GM23338 (cell line): ENCODE results near the gene DCTN2. TPM values are rescaled to one million over a fixed set of nuclear protein-coding genes. Genes with fewer than 3 reads are reported as not detected.

Source experiments
- ATAC-seq: fragments of 200-7000 bp; cut with Tn5 transposase; 3 replicates; pipeline ENCODE4 v1.9.1; 2020
- DNase-seq: peaks from one replicate; pipeline ENCODE4 v3.0.0-alpha.2; 2015; ENCODE audit warnings: low spot score
- H2AFZ ChIP-seq: fragments of 200-600 bp; sonication (generic); 2 replicates; pipeline ENCODE4 v1.8.0; 2016; ENCODE audit warnings: antibody characterized with exemption, mild to moderate bottlenecking, moderate library complexity
- H3F3A ChIP-seq: fragments of 200-600 bp; sonication (generic); replicated peaks from 2 replicates; pipeline ENCODE4 v1.8.0; 2017; ENCODE audit warnings: antibody characterized with exemption, mixed run types, low read depth
- H3K27ac ChIP-seq: fragments of 200-600 bp; sonication (generic); 2 replicates; pipeline ENCODE4 v1.6.1; 2016; ENCODE audit warnings: low read depth
- H3K27me3 ChIP-seq: fragments of 200-600 bp; sonication (generic); 2 replicates; pipeline ENCODE4 v1.8.0; 2016; ENCODE audit warnings: mild to moderate bottlenecking, mixed run types, moderate library complexity; ENCODE audit not compliant: insufficient read depth
- H3K36me3 ChIP-seq: fragments of 200-600 bp; sonication (generic); 2 replicates; pipeline ENCODE4 v1.8.0; 2016; ENCODE audit warnings: mild to moderate bottlenecking; ENCODE audit not compliant: insufficient read depth
- H3K4me1 ChIP-seq: fragments of 200-600 bp; sonication (generic); 2 replicates; pipeline ENCODE4 v1.8.0; 2016; ENCODE audit warnings: mild to moderate bottlenecking, moderate library complexity; ENCODE audit not compliant: insufficient read depth
- H3K4me2 ChIP-seq: fragments of 200-600 bp; sonication (generic); 2 replicates; pipeline ENCODE4 v1.7.1; 2017; ENCODE audit warnings: mixed run types
- H3K4me3 ChIP-seq: fragments of 200-600 bp; sonication (generic); 2 replicates; pipeline ENCODE4 v1.6.1; 2016; ENCODE audit warnings: mixed run types
- H3K79me2 ChIP-seq: fragments of 200-600 bp; sonication (generic); replicated peaks from 2 replicates; pipeline ENCODE4 v1.8.0; 2017; ENCODE audit warnings: mild to moderate bottlenecking; ENCODE audit not compliant: insufficient read depth
- H3K9me2 ChIP-seq: fragments of 200-600 bp; sonication (generic); 2 replicates; pipeline ENCODE4 v1.8.0; 2017; ENCODE audit not compliant: insufficient read depth
- H4K20me1 ChIP-seq: fragments of 200-600 bp; sonication (generic); replicated peaks from 2 replicates; pipeline ENCODE4 v1.8.0; 2017; ENCODE audit warnings: mild to moderate bottlenecking; ENCODE audit not compliant: insufficient read depth
- H3K27ac Mint-ChIP-seq: 2 replicates; pipeline ENCODE4 v1.8.0; 2020; ENCODE audit warnings: inconsistent platforms, mild to moderate bottlenecking, moderate library complexity, mixed read lengths
- H3K27me3 Mint-ChIP-seq: 3 replicates; pipeline ENCODE4 v1.8.0; 2022; ENCODE audit warnings: low read depth, mild to moderate bottlenecking, moderate library complexity, mixed read lengths, inconsistent platforms; ENCODE audit not compliant: insufficient read depth, poor library complexity
- H3K36me3 Mint-ChIP-seq: 3 replicates; pipeline ENCODE4 v1.8.0; 2021; ENCODE audit warnings: low read depth, mild to moderate bottlenecking, inconsistent platforms, moderate library complexity, mixed read lengths
- H3K4me1 Mint-ChIP-seq: 3 replicates; pipeline ENCODE4 v1.8.0; 2020; ENCODE audit warnings: mild to moderate bottlenecking, inconsistent platforms, mixed read lengths
- H3K4me3 Mint-ChIP-seq: 3 replicates; pipeline ENCODE4 v1.8.0; 2021; ENCODE audit warnings: moderate library complexity, mild to moderate bottlenecking, inconsistent platforms, mixed read lengths
- H3K9me3 Mint-ChIP-seq: 3 replicates; pipeline ENCODE4 v1.8.0; 2020; ENCODE audit warnings: moderate library complexity, mild to moderate bottlenecking, inconsistent platforms, mixed read lengths
- CREB1 ChIP-seq: fragments of 250-450 bp; sonication (Bioruptor Pico); IDR thresholded peaks from 2 replicates; pipeline ENCODE4 v1.5.0; 2020; ENCODE audit warnings: low read depth, mild to moderate bottlenecking, moderate library complexity
- EZH2 ChIP-seq: fragments of 200-600 bp; sonication (generic); IDR thresholded peaks from one replicate; pipeline ENCODE4 v1.8.0; 2017; ENCODE audit warnings: antibody characterized with exemption, mild to moderate bottlenecking, low read depth; ENCODE audit not compliant: unreplicated experiment
- EZH2phosphoT487 ChIP-seq: fragments of 200-600 bp; sonication (generic); IDR thresholded peaks from one replicate; pipeline ENCODE4 v1.8.1; 2018; ENCODE audit warnings: antibody characterized with exemption; ENCODE audit not compliant: unreplicated experiment
- JUNB ChIP-seq: IDR thresholded peaks from one replicate; pipeline ENCODE4 v1.6.1; 2016; ENCODE audit warnings: antibody characterized with exemption; ENCODE audit not compliant: unreplicated experiment
- NANOG ChIP-seq: IDR thresholded peaks from 2 replicates; pipeline ENCODE4 v1.6.1; 2016; ENCODE audit warnings: antibody characterized with exemption, borderline replicate concordance
- POLR2AphosphoS5 ChIP-seq: IDR thresholded peaks from 2 replicates; pipeline ENCODE4 v1.6.1; 2016; ENCODE audit warnings: antibody characterized with exemption, low read depth
- STAT1 ChIP-seq: IDR thresholded peaks from one replicate; pipeline ENCODE4 v1.6.1; 2016; ENCODE audit warnings: antibody characterized with exemption; ENCODE audit not compliant: unreplicated experiment
- ZNF114 ChIP-seq: fragments of 250-450 bp; sonication (Bioruptor Pico); IDR thresholded peaks from 2 replicates; pipeline ENCODE4 v1.5.0; 2020; ENCODE audit warnings: mild to moderate bottlenecking, moderate library complexity
- ZNF331 ChIP-seq: fragments of 250-450 bp; sonication (Bioruptor Pico); IDR thresholded peaks from 2 replicates; pipeline ENCODE4 v1.5.0; 2020; ENCODE audit warnings: low read depth, mild to moderate bottlenecking, moderate library complexity
- polyA plus RNA-seq: library from polyadenylated mRNA; unstranded; fragments of >200 nt; fragmentation: Nextera tagmentation; extraction: Ambion mirVana; gene quantifications from 2 replicates; pipeline ENCODE4 v1.2.1, GENCODE V29; 2016
- total RNA-seq: library from RNA; depleted of rRNA; stranded (reverse); fragments of >200 nt; shearing (Covaris generic); gene quantifications from 2 replicates; pipeline ENCODE4 v1.2.3, GENCODE V29; 2014
- TF ChIP-seq, protein P1 (sequence below): IDR thresholded peaks from one replicate; pipeline ENCODE4 v1.6.1; 2018; ENCODE audit warnings: antibody characterized with exemption; ENCODE audit not compliant: unreplicated experiment
- TF ChIP-seq, protein P2 (sequence below), 2 experiments: fragments of 200-600 bp in 1 of 2; sonication (generic) in 1 of 2; conservative IDR thresholded peaks; 2 replicates each; pipeline versions ENCODE4 v1.5.1 to v1.6.1; 2016 to 2017; ENCODE audit warnings: antibody characterized with exemption in 2 of 2, low read depth in 2 of 2, mild to moderate bottlenecking in 2 of 2, moderate library complexity in 1 of 2
- TF ChIP-seq, protein P3 (sequence below): fragments of 250-450 bp; sonication (Bioruptor Pico); IDR thresholded peaks from 2 replicates; pipeline ENCODE4 v1.5.0; 2020; ENCODE audit warnings: mild to moderate bottlenecking, moderate library complexity
- TF ChIP-seq, protein P4 (sequence below): IDR thresholded peaks from 2 replicates; pipeline ENCODE4 v1.6.1; 2016; ENCODE audit warnings: antibody characterized with exemption

The DCTN2 gene
- total and polyA plus RNA-seq, 2 experiments from 2014 or later = 56.1 to 157 TPM

DNA sequence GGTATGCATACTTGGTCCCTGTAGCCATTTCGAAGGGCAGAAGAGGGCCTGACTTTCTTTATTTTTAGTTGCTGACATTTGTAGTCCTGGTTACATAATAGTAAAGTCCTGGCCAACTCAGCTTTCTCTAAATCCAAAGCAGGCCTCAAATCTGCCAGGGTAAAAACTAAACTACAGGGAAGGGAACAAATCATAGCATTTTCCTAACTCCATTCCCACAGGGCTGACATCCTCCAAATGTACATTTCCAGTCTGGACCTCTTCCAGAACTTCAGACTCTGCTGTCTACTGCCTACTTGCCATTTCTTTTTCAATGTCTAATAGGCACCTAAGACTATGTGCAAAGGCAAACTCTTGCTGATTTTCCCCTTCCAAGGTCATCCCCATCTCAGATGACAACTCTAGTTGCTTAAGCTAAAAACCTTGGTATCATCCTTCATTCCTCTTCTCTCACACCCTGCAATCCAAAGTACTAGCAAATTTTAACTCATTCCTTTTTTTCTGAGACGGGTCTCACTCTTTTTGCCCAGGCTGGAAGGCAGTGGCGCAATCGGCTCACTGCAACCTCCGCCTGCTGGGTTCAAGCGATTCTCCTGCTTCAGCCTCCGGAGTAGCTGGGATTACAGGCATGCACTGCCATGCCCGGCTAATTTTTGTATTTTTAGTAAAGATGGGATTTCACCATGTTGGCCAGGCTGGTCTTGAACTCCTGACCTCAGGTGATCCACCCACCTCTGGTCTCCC lies 28.6 kb downstream of the DCTN2 start:
- TF ChIP-seq JUNB (no peak), EZH2 (no peak), EZH2phosphoT487 (no peak), ZNF114 (no peak), CREB1 (CRISPR knock-in tag) (no peak), STAT1 (no peak), ZNF331 (CRISPR knock-in tag) (no peak), POLR2AphosphoS5 (no peak), NANOG (no peak)
- TF ChIP-seq, protein P1, sequence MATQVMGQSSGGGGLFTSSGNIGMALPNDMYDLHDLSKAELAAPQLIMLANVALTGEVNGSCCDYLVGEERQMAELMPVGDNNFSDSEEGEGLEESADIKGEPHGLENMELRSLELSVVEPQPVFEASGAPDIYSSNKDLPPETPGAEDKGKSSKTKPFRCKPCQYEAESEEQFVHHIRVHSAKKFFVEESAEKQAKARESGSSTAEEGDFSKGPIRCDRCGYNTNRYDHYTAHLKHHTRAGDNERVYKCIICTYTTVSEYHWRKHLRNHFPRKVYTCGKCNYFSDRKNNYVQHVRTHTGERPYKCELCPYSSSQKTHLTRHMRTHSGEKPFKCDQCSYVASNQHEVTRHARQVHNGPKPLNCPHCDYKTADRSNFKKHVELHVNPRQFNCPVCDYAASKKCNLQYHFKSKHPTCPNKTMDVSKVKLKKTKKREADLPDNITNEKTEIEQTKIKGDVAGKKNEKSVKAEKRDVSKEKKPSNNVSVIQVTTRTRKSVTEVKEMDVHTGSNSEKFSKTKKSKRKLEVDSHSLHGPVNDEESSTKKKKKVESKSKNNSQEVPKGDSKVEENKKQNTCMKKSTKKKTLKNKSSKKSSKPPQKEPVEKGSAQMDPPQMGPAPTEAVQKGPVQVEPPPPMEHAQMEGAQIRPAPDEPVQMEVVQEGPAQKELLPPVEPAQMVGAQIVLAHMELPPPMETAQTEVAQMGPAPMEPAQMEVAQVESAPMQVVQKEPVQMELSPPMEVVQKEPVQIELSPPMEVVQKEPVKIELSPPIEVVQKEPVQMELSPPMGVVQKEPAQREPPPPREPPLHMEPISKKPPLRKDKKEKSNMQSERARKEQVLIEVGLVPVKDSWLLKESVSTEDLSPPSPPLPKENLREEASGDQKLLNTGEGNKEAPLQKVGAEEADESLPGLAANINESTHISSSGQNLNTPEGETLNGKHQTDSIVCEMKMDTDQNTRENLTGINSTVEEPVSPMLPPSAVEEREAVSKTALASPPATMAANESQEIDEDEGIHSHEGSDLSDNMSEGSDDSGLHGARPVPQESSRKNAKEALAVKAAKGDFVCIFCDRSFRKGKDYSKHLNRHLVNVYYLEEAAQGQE = no peak
- TF ChIP-seq, protein P2, sequence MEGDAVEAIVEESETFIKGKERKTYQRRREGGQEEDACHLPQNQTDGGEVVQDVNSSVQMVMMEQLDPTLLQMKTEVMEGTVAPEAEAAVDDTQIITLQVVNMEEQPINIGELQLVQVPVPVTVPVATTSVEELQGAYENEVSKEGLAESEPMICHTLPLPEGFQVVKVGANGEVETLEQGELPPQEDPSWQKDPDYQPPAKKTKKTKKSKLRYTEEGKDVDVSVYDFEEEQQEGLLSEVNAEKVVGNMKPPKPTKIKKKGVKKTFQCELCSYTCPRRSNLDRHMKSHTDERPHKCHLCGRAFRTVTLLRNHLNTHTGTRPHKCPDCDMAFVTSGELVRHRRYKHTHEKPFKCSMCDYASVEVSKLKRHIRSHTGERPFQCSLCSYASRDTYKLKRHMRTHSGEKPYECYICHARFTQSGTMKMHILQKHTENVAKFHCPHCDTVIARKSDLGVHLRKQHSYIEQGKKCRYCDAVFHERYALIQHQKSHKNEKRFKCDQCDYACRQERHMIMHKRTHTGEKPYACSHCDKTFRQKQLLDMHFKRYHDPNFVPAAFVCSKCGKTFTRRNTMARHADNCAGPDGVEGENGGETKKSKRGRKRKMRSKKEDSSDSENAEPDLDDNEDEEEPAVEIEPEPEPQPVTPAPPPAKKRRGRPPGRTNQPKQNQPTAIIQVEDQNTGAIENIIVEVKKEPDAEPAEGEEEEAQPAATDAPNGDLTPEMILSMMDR (conservative IDR thresholded peaks at IDR 0.05; ENCODE audit: low read depth in 2 of 2) = no peak
- TF ChIP-seq, protein P3, sequence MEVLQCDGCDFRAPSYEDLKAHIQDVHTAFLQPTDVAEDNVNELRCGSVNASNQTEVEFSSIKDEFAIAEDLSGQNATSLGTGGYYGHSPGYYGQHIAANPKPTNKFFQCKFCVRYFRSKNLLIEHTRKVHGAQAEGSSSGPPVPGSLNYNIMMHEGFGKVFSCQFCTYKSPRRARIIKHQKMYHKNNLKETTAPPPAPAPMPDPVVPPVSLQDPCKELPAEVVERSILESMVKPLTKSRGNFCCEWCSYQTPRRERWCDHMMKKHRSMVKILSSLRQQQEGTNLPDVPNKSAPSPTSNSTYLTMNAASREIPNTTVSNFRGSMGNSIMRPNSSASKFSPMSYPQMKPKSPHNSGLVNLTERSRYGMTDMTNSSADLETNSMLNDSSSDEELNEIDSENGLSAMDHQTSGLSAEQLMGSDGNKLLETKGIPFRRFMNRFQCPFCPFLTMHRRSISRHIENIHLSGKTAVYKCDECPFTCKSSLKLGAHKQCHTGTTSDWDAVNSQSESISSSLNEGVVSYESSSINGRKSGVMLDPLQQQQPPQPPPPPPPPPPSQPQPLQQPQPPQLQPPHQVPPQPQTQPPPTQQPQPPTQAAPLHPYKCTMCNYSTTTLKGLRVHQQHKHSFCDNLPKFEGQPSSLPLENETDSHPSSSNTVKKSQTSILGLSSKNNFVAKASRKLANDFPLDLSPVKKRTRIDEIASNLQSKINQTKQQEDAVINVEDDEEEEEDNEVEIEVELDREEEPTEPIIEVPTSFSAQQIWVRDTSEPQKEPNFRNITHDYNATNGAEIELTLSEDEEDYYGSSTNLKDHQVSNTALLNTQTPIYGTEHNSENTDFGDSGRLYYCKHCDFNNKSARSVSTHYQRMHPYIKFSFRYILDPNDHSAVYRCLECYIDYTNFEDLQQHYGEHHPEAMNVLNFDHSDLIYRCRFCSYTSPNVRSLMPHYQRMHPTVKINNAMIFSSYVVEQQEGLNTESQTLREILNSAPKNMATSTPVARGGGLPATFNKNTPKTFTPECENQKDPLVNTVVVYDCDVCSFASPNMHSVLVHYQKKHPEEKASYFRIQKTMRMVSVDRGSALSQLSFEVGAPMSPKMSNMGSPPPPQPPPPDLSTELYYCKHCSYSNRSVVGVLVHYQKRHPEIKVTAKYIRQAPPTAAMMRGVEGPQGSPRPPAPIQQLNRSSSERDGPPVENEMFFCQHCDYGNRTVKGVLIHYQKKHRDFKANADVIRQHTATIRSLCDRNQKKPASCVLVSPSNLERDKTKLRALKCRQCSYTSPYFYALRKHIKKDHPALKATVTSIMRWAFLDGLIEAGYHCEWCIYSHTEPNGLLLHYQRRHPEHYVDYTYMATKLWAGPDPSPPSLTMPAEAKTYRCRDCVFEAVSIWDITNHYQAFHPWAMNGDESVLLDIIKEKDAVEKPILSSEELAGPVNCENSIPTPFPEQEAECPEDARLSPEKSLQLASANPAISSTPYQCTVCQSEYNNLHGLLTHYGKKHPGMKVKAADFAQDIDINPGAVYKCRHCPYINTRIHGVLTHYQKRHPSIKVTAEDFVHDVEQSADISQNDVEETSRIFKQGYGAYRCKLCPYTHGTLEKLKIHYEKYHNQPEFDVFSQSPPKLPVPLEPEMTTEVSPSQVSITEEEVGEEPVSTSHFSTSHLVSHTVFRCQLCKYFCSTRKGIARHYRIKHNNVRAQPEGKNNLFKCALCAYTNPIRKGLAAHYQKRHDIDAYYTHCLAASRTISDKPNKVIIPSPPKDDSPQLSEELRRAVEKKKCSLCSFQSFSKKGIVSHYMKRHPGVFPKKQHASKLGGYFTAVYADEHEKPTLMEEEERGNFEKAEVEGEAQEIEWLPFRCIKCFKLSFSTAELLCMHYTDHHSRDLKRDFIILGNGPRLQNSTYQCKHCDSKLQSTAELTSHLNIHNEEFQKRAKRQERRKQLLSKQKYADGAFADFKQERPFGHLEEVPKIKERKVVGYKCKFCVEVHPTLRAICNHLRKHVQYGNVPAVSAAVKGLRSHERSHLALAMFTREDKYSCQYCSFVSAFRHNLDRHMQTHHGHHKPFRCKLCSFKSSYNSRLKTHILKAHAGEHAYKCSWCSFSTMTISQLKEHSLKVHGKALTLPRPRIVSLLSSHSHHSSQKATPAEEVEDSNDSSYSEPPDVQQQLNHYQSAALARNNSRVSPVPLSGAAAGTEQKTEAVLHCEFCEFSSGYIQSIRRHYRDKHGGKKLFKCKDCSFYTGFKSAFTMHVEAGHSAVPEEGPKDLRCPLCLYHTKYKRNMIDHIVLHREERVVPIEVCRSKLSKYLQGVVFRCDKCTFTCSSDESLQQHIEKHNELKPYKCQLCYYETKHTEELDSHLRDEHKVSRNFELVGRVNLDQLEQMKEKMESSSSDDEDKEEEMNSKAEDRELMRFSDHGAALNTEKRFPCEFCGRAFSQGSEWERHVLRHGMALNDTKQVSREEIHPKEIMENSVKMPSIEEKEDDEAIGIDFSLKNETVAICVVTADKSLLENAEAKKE = no peak
- TF ChIP-seq, protein P4, sequence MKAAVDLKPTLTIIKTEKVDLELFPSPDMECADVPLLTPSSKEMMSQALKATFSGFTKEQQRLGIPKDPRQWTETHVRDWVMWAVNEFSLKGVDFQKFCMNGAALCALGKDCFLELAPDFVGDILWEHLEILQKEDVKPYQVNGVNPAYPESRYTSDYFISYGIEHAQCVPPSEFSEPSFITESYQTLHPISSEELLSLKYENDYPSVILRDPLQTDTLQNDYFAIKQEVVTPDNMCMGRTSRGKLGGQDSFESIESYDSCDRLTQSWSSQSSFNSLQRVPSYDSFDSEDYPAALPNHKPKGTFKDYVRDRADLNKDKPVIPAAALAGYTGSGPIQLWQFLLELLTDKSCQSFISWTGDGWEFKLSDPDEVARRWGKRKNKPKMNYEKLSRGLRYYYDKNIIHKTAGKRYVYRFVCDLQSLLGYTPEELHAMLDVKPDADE = no peak
- peak overlapping the region; percentile 77 for H3K4me3 ChIP-seq
- Mint-ChIP-seq H3K27me3 (peaks cover 35% of the 10 kb centered on the region), H3K4me1 (peaks cover 36% of the 10 kb centered on the region), H3K4me3 (peak overlapping the region; percentile 83), H3K36me3 (peaks cover 63% of the 10 kb centered on the region), H3K27ac (peak overlapping the region; percentile 31; the same call in 1 of the 2 replicates), H3K9me3 (no peaks in the 10 kb centered on the region; the same call in 2 of the 3 replicates)
- H3K36me3 ChIP-seq = peaks cover 45% of the 10 kb centered on the region
- peaks cover 80% of the 10 kb centered on the region for H3F3A ChIP-seq
- peaks cover 30% of the 10 kb centered on the region for H3K4me1 ChIP-seq
- H3K4me2 ChIP-seq = peak overlapping the region; percentile 99; the same call in 1 of the 2 replicates
- H3K79me2 ChIP-seq = peaks cover 26% of the 10 kb centered on the region
- H4K20me1 ChIP-seq = peaks cover 31% of the 10 kb centered on the region
- H2AFZ ChIP-seq = no peak overlapping the region
- ATAC-seq (no peak), DNase-seq (no peak)
- H3K27me3 ChIP-seq = no peaks in the 10 kb centered on the region
- H3K9me2 ChIP-seq = no peaks in the 10 kb centered on the region
- peak overlapping the region; percentile 98 for H3K27ac ChIP-seq
